ENCODE data around the gene TP53I11.

DNA sequence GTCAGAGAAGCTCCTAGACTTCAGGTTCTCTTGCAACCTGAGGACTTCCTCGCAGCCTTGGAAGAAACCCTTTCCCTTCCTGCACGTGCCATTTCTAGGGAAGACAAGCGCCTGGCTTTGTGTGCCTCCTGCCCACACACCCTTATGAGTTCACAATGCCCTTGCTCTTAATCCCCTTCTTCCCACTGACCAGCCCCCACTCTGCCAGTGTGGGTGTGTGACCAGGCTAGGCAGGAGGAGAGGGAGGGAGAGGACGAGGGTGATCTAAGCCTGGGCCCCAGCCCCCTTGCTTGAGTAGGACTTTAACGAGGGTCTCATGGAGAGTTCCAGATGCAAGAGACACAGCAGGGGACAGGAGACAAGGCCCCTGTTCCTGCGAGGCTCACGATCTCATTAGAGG lies 30.2 kb downstream of the TP53I11 start:
- TF ChIP-seq CTCF (IDR thresholded peaks at IDR 0.05 in 4 of 5, conservative IDR thresholded peaks at IDR 0.05 in 1 of 5): no peak
- TF ChIP-seq POLR2A (IDR thresholded peaks at IDR 0.05): no peak

Measured in gastrocnemius medialis (tissue), 4 donors.